Upper lobe of left lung (tissue), 4 donors: ENCODE measurements around the gene U2AF2.

Source experiments
- EP300 ChIP-seq, 4 donors: sonication (generic); formaldehyde crosslinking; IDR thresholded peaks; one replicate each; pipeline ENCODE4 v1.5.1; 2017; ENCODE audit warnings: antibody characterized with exemption in 4 of 4, control low read depth in 2 of 4
- POLR2A ChIP-seq, 4 donors: fragments of 450-650 bp; IDR thresholded peaks; one replicate each; pipeline ENCODE4 v1.5.1; 2016 to 2017; ENCODE audit warnings: antibody characterized with exemption in 4 of 4, mild to moderate bottlenecking in 2 of 4
- POLR2AphosphoS5 ChIP-seq, 2 donors: sonication (generic); formaldehyde crosslinking; IDR thresholded peaks; one replicate each; pipeline ENCODE4 v1.5.1; 2017; ENCODE audit warnings: antibody characterized with exemption in 2 of 2
- TF ChIP-seq, protein P1 (sequence below), 6 experiments: fragments of 450-650 bp in 4 of 6; fragments of 200-600 bp in 2 of 6; sonication (generic) in 2 of 6; IDR thresholded peaks; one replicate each; pipeline ENCODE4 v1.5.1; 2016 to 2019; ENCODE audit warnings: antibody characterized with exemption in 6 of 6

DNA sequence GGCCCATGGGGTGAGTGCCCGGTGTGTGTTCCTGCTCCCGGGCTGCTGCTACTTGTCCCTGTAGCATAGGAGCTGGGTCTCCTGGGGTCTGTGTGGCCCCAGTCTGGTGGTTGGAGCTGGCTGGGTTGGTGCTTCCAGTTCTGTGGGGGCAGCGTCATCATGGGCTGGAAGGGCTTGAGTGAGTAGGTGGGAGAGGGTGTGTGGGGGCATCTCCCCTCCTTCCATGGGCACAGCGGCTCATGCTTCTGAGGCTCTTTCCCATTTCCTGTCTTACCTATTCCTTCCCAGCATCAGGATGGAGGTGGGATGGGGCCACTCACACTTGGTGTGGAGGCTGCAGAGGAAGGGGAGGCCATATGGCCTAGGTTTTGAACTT, 12.2 kb downstream of the U2AF2 start:
- no peak for TF ChIP-seq POLR2A (IDR thresholded peaks at IDR 0.05)
- TF ChIP-seq, protein P1, sequence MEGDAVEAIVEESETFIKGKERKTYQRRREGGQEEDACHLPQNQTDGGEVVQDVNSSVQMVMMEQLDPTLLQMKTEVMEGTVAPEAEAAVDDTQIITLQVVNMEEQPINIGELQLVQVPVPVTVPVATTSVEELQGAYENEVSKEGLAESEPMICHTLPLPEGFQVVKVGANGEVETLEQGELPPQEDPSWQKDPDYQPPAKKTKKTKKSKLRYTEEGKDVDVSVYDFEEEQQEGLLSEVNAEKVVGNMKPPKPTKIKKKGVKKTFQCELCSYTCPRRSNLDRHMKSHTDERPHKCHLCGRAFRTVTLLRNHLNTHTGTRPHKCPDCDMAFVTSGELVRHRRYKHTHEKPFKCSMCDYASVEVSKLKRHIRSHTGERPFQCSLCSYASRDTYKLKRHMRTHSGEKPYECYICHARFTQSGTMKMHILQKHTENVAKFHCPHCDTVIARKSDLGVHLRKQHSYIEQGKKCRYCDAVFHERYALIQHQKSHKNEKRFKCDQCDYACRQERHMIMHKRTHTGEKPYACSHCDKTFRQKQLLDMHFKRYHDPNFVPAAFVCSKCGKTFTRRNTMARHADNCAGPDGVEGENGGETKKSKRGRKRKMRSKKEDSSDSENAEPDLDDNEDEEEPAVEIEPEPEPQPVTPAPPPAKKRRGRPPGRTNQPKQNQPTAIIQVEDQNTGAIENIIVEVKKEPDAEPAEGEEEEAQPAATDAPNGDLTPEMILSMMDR (IDR thresholded peaks at IDR 0.05) = no peak
- no peak for TF ChIP-seq POLR2AphosphoS5 (IDR thresholded peaks at IDR 0.05)
- no peak for TF ChIP-seq EP300 (IDR thresholded peaks at IDR 0.05)
